OCI-LY7 (cell line): ENCODE measurements around the gene RPA3. TPM values are rescaled to one million over a fixed set of nuclear protein-coding genes. Genes with fewer than 3 reads are reported as not detected.

Experiments
- BruUV-seq: library from RNA; stranded (reverse); fragments of 400-500 nt; replicated peaks from 2 replicates; lab custom pipeline; 2021; lab: Mats Ljungman, UMichigan
- CTCF ChIA-PET: fragments of 300-600 bp; sonication (Branson Sonifier 250); formaldehyde crosslinking; loops from one replicate; lab custom pipeline; 2022; ENCODE audit warnings: antibody characterized with exemption; ENCODE audit not compliant: unreplicated experiment; lab: Charles Lee
- POLR2A ChIA-PET: fragments of 300-600 bp; sonication (Branson Sonifier 250); formaldehyde crosslinking; loops from one replicate; lab custom pipeline; 2022; ENCODE audit warnings: antibody characterized with exemption; lab: Charles Lee
- DNase-seq: peaks from one replicate; pipeline ENCODE4 v3.0.0-alpha.2; 2015; ENCODE audit warnings: low spot score
- H2AFZ ChIP-seq: fragments of 200-600 bp; sonication (generic), shearing (Covaris generic); 2 replicates; pipeline ENCODE4 v1.6.1; 2014; ENCODE audit warnings: mild to moderate bottlenecking, antibody characterized with exemption, low read length, moderate library complexity
- H3K27ac ChIP-seq: fragments of 200-600 bp; sonication (generic); 2 replicates; pipeline ENCODE4 v1.5.1; 2014; ENCODE audit warnings: mixed run types, low read depth, mild to moderate bottlenecking, moderate library complexity, low read length, inconsistent platforms; ENCODE audit not compliant: poor library complexity, severe bottlenecking
- H3K36me3 ChIP-seq: fragments of 200-600 bp; sonication (generic); 2 replicates; pipeline ENCODE4 v1.6.1; 2014; ENCODE audit warnings: mild to moderate bottlenecking, antibody characterized with exemption, low read length, moderate library complexity, mixed read lengths; ENCODE audit not compliant: insufficient read depth
- H3K4me1 ChIP-seq: fragments of 200-600 bp; sonication (generic); 2 replicates; pipeline ENCODE4 v1.5.1; 2014; ENCODE audit warnings: mild to moderate bottlenecking, low read length; ENCODE audit not compliant: insufficient read depth, poor library complexity, severe bottlenecking
- H3K4me2 ChIP-seq: fragments of 200-600 bp; sonication (generic); 2 replicates; pipeline ENCODE4 v1.6.1; 2014; ENCODE audit warnings: mild to moderate bottlenecking, low read length
- H3K4me3 ChIP-seq: fragments of 200-600 bp; sonication (generic); 2 replicates; pipeline ENCODE4 v1.5.1; 2014; ENCODE audit warnings: mild to moderate bottlenecking, low read depth, low read length; ENCODE audit not compliant: poor library complexity, severe bottlenecking
- H3K79me2 ChIP-seq: fragments of 200-600 bp; sonication (generic); 2 replicates; pipeline ENCODE4 v1.6.1; 2016; ENCODE audit warnings: low read depth, mild to moderate bottlenecking, low read length, moderate library complexity, mixed read lengths; ENCODE audit not compliant: insufficient read depth
- H3K9me2 ChIP-seq: fragments of 200-600 bp; sonication (generic); 2 replicates; pipeline ENCODE4 v1.6.1; 2016; ENCODE audit warnings: mild to moderate bottlenecking, low read length, mixed read lengths; ENCODE audit not compliant: insufficient read depth
- H3K9me3 ChIP-seq: fragments of 200-600 bp; sonication (generic); 2 replicates; pipeline ENCODE4 v1.6.1; 2014; ENCODE audit warnings: mild to moderate bottlenecking, mixed run types, low read length, mixed read lengths
- H4K20me1 ChIP-seq: fragments of 200-600 bp; sonication (generic); 2 replicates; pipeline ENCODE4 v1.6.1; 2014; ENCODE audit warnings: mild to moderate bottlenecking, antibody characterized with exemption, low read length, moderate library complexity, mixed read lengths; ENCODE audit not compliant: insufficient read depth
- CTCF ChIP-seq: fragments of 200-600 bp; sonication (generic); conservative IDR thresholded peaks from 2 replicates; pipeline ENCODE4 v1.5.1; 2014; ENCODE audit warnings: mild to moderate bottlenecking, antibody characterized with exemption, low read length, moderate library complexity, mixed read lengths
- EZH2phosphoT487 ChIP-seq: fragments of 200-600 bp; sonication (generic); IDR thresholded peaks from 2 replicates; pipeline ENCODE4 v1.6.1; 2018; ENCODE audit warnings: low read depth, borderline replicate concordance, mild to moderate bottlenecking, mixed run types, antibody characterized with exemption, low read length, moderate library complexity, mixed read lengths
- intact Hi-C: fragments of 100-400 bp; cut with micrococcal nuclease; formaldehyde crosslinking; loops from one replicate; pipeline ENCODE4 v1.10.0; 2022; ENCODE audit not compliant: unreplicated experiment
- total RNA-seq, 2 experiments: library from RNA; depleted of rRNA in 1 of 2; stranded (reverse); fragments of >200 nt in 1 of 2; shearing (Covaris generic) in 1 of 2; gene quantifications; 2 replicates each; pipeline ENCODE4 v1.2.3, GENCODE V29; 2014 to 2022

Gene RPA3
- total RNA-seq, 2 experiments from 2014 or later = 66.3 to 111 TPM

GRCh38 chr7:7739204-7740036, 21.0 kb upstream of the RPA3 start:
- H3K9me2 ChIP-seq = 0 out of 2 replicates have a peak, but pooled peaks cover 3% of the 10 kb centered on the region
- ChIA-PET CTCF (no interaction called here), POLR2A (interaction anchor here (0.6 to 1.8 kb wide), 8 partner anchors 17 to 1164 kb away, joined by 3 to 4 read pairs (median 3); no protein-coding TSS in a partner anchor)
- no peak overlapping the region for H3K27ac ChIP-seq
- no peaks in the 10 kb centered on the region for H3K36me3 ChIP-seq
- DNase-seq = no peak
- no peaks in the 10 kb centered on the region for H4K20me1 ChIP-seq
- intact Hi-C loops = no loop called here
- no peaks in the 10 kb centered on the region for H3K9me3 ChIP-seq
- no peaks in the 10 kb centered on the region for H3K4me1 ChIP-seq
- no peak for TF ChIP-seq EZH2phosphoT487
- TF ChIP-seq CTCF = no peak
- no peak overlapping the region for H2AFZ ChIP-seq
- H3K4me2 ChIP-seq = no peak overlapping the region
- BruUV-seq = no TSS peak
- H3K4me3 ChIP-seq = no peak overlapping the region
- H3K79me2 ChIP-seq = no peaks in the 10 kb centered on the region

GRCh38 chr7:7738622-7739021, 20.2 kb upstream of the RPA3 start:
- Histone ChIP-seq H3K4me3 (no peak overlapping the region), H3K36me3 (no peaks in the 10 kb centered on the region), H3K79me2 (no peaks in the 10 kb centered on the region), H3K9me2 (0 out of 2 replicates have a peak, but pooled peaks cover 3% of the 10 kb centered on the region), H3K9me3 (no peaks in the 10 kb centered on the region), H3K27ac (no peak overlapping the region), H2AFZ (no peak overlapping the region), H3K4me2 (no peak overlapping the region), H4K20me1 (no peaks in the 10 kb centered on the region), H3K4me1 (no peaks in the 10 kb centered on the region)
- ChIA-PET CTCF (no interaction called here), POLR2A (interaction anchor here (0.7 to 1.8 kb wide), 5 partner anchors 16 to 73 kb away, joined by 3 to 4 read pairs (median 3); no protein-coding TSS in a partner anchor)
- DNase-seq = no peak
- BruUV-seq = no TSS peak
- no peak for TF ChIP-seq CTCF
- no peak for TF ChIP-seq EZH2phosphoT487
- intact Hi-C loops = no loop called here

GRCh38 chr7:7738177-7738576, 19.8 kb upstream of the RPA3 start:
- Histone ChIP-seq H3K9me3 (no peaks in the 10 kb centered on the region), H3K4me3 (no peak overlapping the region), H2AFZ (no peak overlapping the region), H3K4me1 (no peaks in the 10 kb centered on the region), H3K79me2 (no peaks in the 10 kb centered on the region), H3K4me2 (no peak overlapping the region), H3K36me3 (no peaks in the 10 kb centered on the region), H4K20me1 (no peaks in the 10 kb centered on the region), H3K9me2 (0 out of 2 replicates have a peak, but pooled peaks cover 3% of the 10 kb centered on the region), H3K27ac (no peak overlapping the region)
- no peak for TF ChIP-seq EZH2phosphoT487
- TF ChIP-seq CTCF = no peak
- no TSS peak for BruUV-seq
- ChIA-PET POLR2A (interaction anchor here (1.8 kb wide), 1 partner anchor 45 kb away, joined by 4 read pairs; no protein-coding TSS in a partner anchor), CTCF (no interaction called here)
- intact Hi-C loops = no loop called here
- no peak for DNase-seq
